Skeletal muscle tissue (tissue), 4 donors: ENCODE measurements around the gene LHFPL5. TPM values are rescaled to one million over a fixed set of nuclear protein-coding genes. Genes with fewer than 3 reads are reported as not detected.

Experiments used
- H3K27ac ChIP-seq: one replicate; pipeline ENCODE4 v1.7.0; 2013; ENCODE audit warnings: mild to moderate bottlenecking, low read depth, low read length, inconsistent platforms
- H3K27me3 ChIP-seq, 3 donors: one replicate each; pipeline ENCODE4 v1.7.0; 2013; ENCODE audit warnings: low read length in 3 of 3; ENCODE audit not compliant: control insufficient read depth in 3 of 3, insufficient read depth in 3 of 3
- H3K36me3 ChIP-seq, 3 donors: one replicate each; pipeline ENCODE4 v1.7.0; 2013; ENCODE audit warnings: low read length in 3 of 3; ENCODE audit not compliant: control insufficient read depth in 3 of 3, insufficient read depth in 3 of 3
- H3K4me1 ChIP-seq, 3 donors: one replicate each; pipeline ENCODE4 v1.7.0; 2013; ENCODE audit warnings: low read length in 3 of 3, mild to moderate bottlenecking in 3 of 3; ENCODE audit not compliant: control insufficient read depth in 3 of 3, insufficient read depth in 3 of 3
- H3K4me3 ChIP-seq, 3 donors: one replicate each; pipeline ENCODE4 v1.7.0; 2013; ENCODE audit warnings: low read length in 3 of 3
- H3K9ac ChIP-seq, 3 donors: one replicate each; pipeline ENCODE4 v1.7.0; 2013; ENCODE audit warnings: low read length in 3 of 3, mild to moderate bottlenecking in 3 of 3, moderate library complexity in 2 of 3, low read depth in 1 of 3
- H3K9me3 ChIP-seq, 3 donors: one replicate each; pipeline ENCODE4 v1.7.0; 2013; ENCODE audit warnings: low read length in 3 of 3; ENCODE audit not compliant: control insufficient read depth in 3 of 3
- total RNA-seq: library from RNA; depleted of rRNA; stranded (reverse); fragments of >200 nt; gene quantifications from one replicate; pipeline ENCODE4 v1.2.3, GENCODE V29; 2014
- donor health status: Osteomylitis.

The LHFPL5 gene
- total RNA-seq, 1 donor from 2014 or later = not detected

- Histone ChIP-seq H3K9ac (no peak overlapping the region), H3K36me3 (no peaks in the 10 kb centered on the region), H3K9me3 (no peaks in the 10 kb centered on the region), H3K4me1 (no peaks in the 10 kb centered on the region), H3K27me3 (peaks cover 19 to 51% (median 28%) of the 10 kb centered on the region in 3 donors), H3K4me3 (no peak overlapping the region), H3K27ac (no peak overlapping the region)
These were observed 16.6 kb upstream of the LHFPL5 start for GRCh38 chr6:35788423-35788982.

GRCh38 chr6:35790683-35791082 lies 14.5 kb upstream of the LHFPL5 start:
- H3K4me1 ChIP-seq = no peaks in the 10 kb centered on the region
- no peaks in the 10 kb centered on the region for H3K9me3 ChIP-seq
- no peak overlapping the region for H3K9ac ChIP-seq
- H3K27ac ChIP-seq = no peak overlapping the region
- peaks cover 19 to 42% (median 25%) of the 10 kb centered on the region in 3 donors for H3K27me3 ChIP-seq
- no peak overlapping the region for H3K4me3 ChIP-seq
- no peaks in the 10 kb centered on the region for H3K36me3 ChIP-seq

GRCh38 chr6:35794536-35795452 lies 10.4 kb upstream of the LHFPL5 start:
- H3K9me3 ChIP-seq = no peaks in the 10 kb centered on the region
- no peak overlapping the region for H3K27ac ChIP-seq
- no peak overlapping the region for H3K9ac ChIP-seq
- no peaks in the 10 kb centered on the region for H3K36me3 ChIP-seq
- no peaks in the 10 kb centered on the region for H3K4me1 ChIP-seq
- no peak overlapping the region for H3K4me3 ChIP-seq
- peaks cover 0 to 21% (median 9%) of the 10 kb centered on the region in 3 donors for H3K27me3 ChIP-seq

- no peak overlapping the region for H3K27ac ChIP-seq
- no peak overlapping the region for H3K9ac ChIP-seq
- no peaks in the 10 kb centered on the region for H3K9me3 ChIP-seq
- H3K4me1 ChIP-seq = no peaks in the 10 kb centered on the region
- no peak overlapping the region for H3K4me3 ChIP-seq
- no peaks in the 10 kb centered on the region for H3K36me3 ChIP-seq
- peaks cover 0 to 21% (median 9%) of the 10 kb centered on the region in 3 donors for H3K27me3 ChIP-seq
These were observed 9.6 kb upstream of the LHFPL5 start for GRCh38 chr6:35795453-35796071.

- no peak overlapping the region for H3K27ac ChIP-seq
- H3K36me3 ChIP-seq = no peaks in the 10 kb centered on the region
- no peaks in the 10 kb centered on the region for H3K4me1 ChIP-seq
- no peak overlapping the region for H3K4me3 ChIP-seq
- H3K9ac ChIP-seq = no peak overlapping the region
- H3K9me3 ChIP-seq = no peaks in the 10 kb centered on the region
- peaks cover 0 to 21% (median 9%) of the 10 kb centered on the region in 3 donors for H3K27me3 ChIP-seq
These were observed 8.9 kb upstream of the LHFPL5 start for GRCh38 chr6:35796236-35796635.

- Histone ChIP-seq H3K27me3 (peaks cover 0 to 15% (median 9%) of the 10 kb centered on the region in 3 donors), H3K9me3 (no peaks in the 10 kb centered on the region), H3K27ac (no peak overlapping the region), H3K4me3 (no peak overlapping the region), H3K4me1 (no peaks in the 10 kb centered on the region), H3K36me3 (no peaks in the 10 kb centered on the region), H3K9ac (no peak overlapping the region)
These were observed 7.2 kb upstream of the LHFPL5 start for GRCh38 chr6:35797837-35798526.

- no peak overlapping the region for H3K27ac ChIP-seq
- peaks cover 0 to 15% (median 9%) of the 10 kb centered on the region in 3 donors for H3K27me3 ChIP-seq
- no peak overlapping the region for H3K9ac ChIP-seq
- H3K4me3 ChIP-seq = no peak overlapping the region
- no peaks in the 10 kb centered on the region for H3K9me3 ChIP-seq
- H3K36me3 ChIP-seq = no peaks in the 10 kb centered on the region
- H3K4me1 ChIP-seq = no peaks in the 10 kb centered on the region
These were observed 6.4 kb upstream of the LHFPL5 start for GRCh38 chr6:35798706-35799105.

- Histone ChIP-seq H3K4me3 (no peak overlapping the region), H3K36me3 (no peaks in the 10 kb centered on the region), H3K9ac (no peak overlapping the region), H3K4me1 (no peaks in the 10 kb centered on the region), H3K27ac (no peak overlapping the region), H3K27me3 (peaks cover 8 to 17% (median 12%) of the 10 kb centered on the region in 3 donors), H3K9me3 (no peaks in the 10 kb centered on the region)
These were observed 4.0 kb upstream of the LHFPL5 start for GRCh38 chr6:35801148-35801547.

GRCh38 chr6:35808688-35809087 lies 3.5 kb downstream of the LHFPL5 start:
- Histone ChIP-seq H3K9ac (no peak overlapping the region), H3K36me3 (no peaks in the 10 kb centered on the region), H3K4me3 (no peak overlapping the region), H3K27ac (no peak overlapping the region), H3K9me3 (no peaks in the 10 kb centered on the region), H3K4me1 (peaks cover 0 to 9% (median 3%) of the 10 kb centered on the region in 3 donors), H3K27me3 (peaks cover 6 to 26% (median 17%) of the 10 kb centered on the region in 3 donors)
